Choroid plexus epithelial cell (primary cell): ENCODE data around the gene MT1G.
A peak's percentile ranks its signal among the peaks of the same experiment; 100 is the strongest.

ENCODE experiments used
- DNase-seq: peaks from one replicate; pipeline ENCODE4 v3.0.0-alpha.2; 2010; ENCODE audit warnings: low read depth
- H3K4me3 ChIP-seq: 2 replicates; pipeline ENCODE4 v1.5.1; 2011; ENCODE audit warnings: low read depth, mild to moderate bottlenecking, control low read depth, low read length, moderate library complexity
- CTCF ChIP-seq: conservative IDR thresholded peaks from 2 replicates; pipeline ENCODE4 v1.5.1; 2011; ENCODE audit warnings: low read depth, mild to moderate bottlenecking, control low read depth, inconsistent platforms, low read length, moderate library complexity

Gene MT1G

GRCh38 chr16:56620339-56620897 lies 47.4 kb downstream of the MT1G start:
- H3K4me3 ChIP-seq = no peak overlapping the region
- no peak for DNase-seq
- no peak for TF ChIP-seq CTCF

- TF ChIP-seq CTCF = no peak
- peak overlapping the region; percentile 60 for H3K4me3 ChIP-seq
These were observed 49.7 kb downstream of the MT1G start for GRCh38 chr16:56618138-56618537.

GRCh38 chr16:56617212-56618085 lies 50.4 kb downstream of the MT1G start:
- peak overlapping the region; percentile 60 for H3K4me3 ChIP-seq
- DNase-seq = peak; percentile 83
- no peak for TF ChIP-seq CTCF

More at GRCh38 chr16:56618138-56618537, 49.7 kb downstream of the MT1G start:
- no peak for DNase-seq
